8988T (cell line): ENCODE measurements around the gene NEO1.
A peak's percentile ranks its signal among the peaks of the same experiment; 100 is the strongest.
"Not testable (repeated sequence)": the region's sequence is repeated elsewhere in the genome, so short reads cannot be mapped to it uniquely, and the experiment has no call there.

Experiments
- DNase-seq: peaks from one replicate; pipeline ENCODE4 v3.0.0; 2011

NEO1 gene

DNA sequence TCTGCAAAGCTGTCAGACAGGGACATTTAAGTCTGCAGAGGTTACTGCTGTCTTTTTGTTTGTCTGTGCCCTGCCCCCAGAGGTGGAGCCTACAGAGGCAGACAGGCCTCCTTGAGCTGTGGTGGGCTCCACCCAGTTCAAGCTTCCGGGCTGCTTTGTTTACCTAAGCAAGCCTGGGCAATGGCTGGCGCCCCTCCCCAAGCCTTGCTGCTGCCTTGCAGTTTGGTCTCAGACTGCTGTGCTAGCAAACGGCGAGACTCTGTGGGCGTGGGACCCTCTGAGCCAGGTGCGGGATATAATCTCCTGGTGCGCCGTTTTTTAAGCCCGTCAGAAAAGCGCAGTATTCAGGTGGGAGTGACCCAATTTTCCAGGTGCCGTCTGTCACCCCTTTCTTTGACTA, 169.2 kb downstream of the NEO1 start:
- not testable (repeated sequence) for DNase-seq

DNA sequence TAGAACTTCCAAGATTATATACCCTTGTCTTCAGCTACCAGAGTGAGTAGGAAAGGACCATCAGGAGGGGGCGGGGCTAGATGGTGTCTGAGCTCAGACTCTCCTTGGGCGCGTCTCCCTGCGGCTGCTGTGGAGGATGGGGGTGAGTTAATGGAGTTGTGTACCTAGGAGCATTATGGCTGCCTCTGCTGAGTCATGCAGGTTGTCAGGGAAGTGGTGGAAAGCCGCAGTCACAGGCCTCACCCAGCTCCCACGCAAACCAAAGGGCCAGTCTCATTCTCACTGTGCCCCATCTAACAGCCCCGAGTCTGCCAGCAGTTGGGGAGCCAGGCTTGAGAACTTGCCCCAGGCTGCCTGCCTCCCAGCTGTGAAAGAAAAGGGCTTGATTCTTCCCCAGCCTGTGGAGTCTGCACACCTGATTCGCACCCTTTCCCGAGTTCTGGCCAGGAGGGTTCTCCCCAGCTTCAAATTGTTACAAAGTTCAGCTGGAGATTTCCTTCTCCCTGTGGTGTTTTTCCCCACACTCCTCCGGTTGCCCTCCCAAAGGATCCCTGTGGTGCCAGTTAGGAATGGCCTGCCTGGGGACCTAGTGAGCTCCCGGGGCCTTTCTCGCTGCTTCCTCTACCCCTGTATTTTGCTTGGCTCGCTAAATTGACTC, 173.2 kb downstream of the NEO1 start:
- no peak for DNase-seq

DNA sequence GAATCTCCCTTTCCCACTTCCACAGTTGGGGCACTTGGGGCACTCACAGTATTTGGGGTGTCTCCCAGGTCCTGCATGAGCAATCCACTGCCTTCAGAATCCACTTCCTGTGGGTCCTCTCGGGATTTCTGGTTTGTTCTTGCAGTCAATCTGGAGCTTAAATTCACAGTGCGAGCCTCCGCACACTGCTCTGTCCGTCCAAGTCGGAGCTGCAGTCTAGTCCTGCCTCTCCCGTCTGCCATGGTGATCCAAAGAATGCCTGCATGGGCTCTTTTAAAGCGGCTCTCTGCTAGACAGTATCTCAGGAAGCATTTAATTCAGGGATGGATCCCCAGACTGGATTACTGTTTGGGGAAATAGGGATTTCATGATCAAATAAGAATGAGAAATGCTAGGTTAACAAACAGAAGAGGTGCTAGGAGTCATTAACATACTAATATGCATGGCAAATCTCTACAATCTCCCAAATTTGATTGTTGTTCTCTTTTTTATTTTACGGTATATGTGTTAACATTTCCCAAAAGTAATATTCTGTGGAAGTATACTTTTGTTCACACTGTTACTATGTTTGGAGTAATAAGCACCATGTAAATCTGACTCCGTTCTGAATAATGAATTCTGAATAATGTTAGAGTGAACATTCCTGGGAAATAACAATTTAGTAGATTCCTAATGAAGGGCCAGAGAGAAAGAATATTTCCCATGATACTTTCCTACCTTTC, 174.0 kb downstream of the NEO1 start:
- DNase-seq, result no peak

DNA sequence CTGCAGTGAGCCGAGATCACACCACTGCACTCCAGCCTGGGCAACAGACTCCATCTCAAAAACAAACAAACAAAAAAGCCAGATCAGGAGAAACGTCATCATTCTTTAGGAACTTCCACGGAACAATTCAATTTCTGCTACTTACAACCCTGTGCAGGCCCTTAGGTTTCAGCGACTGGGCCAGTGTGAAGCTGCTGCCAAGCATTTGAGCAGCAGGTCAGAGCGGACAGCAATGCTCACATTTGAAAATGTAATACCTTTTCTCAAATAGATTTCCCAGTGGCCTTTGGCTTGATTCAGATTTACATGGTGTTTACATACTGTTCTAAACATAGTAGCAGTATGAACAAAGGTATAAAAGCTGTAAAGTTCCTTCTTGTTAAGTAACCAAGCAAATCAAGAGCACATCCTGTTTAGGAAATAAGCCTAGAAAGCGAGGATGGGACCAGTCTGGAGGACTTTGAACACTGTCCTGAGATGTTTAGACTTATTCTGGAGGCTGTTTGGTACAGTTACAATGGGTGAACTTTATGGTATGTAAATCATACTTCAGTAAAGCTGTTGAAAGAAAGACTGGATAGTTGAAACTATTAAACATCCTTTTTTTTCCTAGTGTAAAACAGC, 175.3 kb downstream of the NEO1 start:
- no peak for DNase-seq

DNA sequence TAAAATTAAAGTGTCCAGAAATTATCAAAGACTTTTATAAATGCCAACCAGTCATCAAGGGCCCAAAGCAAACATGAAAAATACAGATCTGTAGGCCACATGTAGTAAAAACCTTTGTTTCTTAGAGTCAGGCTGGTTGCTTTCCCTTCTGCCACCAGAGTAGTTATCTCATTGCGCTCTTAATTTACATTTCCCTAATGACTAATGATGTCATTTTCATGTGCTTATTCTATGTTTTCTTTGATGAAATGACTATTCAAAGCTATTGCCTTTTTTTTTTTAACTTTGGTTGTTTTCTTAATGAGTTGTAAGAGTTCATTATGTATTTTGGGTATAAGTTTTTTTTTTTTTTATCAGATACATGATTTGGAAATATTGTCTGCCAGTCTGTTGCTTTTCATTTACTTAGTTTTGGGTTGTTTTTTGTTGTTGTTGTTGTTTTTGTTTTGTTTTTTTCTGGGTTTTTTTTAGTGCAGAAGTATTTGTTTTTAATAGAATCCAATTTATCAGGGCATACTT, 175.9 kb downstream of the NEO1 start:
- DNase-seq, result no peak

DNA sequence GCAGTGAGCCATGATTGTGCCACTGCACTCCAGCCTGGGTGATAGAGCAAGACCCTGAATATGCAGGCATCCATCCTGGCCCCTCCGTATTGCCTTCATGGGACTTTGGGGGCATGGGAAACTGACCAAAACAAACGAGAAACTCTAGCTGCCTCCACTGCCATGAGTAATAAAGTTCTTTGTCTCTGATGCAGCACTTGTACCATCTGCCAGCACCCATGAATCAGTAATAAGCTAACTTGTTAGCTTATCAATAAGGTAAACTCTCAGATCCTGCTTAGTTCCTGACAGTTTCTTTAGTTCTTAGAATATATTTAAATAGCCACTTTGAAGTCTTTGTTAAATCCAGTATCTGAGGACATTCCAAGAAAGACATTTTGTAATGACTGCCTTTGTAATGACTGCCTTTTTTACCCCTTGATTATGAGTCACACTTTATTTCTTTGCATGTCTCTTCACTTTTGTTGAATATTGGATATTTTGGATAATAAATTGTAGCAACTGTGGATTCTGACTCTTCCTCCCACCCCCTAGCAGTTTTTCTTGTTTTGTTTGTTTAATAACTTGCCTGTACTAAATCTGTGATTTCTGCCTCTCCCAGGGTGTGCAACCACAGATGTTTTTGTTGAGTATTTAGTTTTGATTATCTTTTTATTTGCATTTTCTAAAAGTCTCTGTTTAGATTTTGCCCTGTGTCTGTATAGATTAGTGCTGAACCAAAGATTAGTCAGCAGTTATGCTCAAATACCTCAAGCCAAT, 179.6 kb downstream of the NEO1 start:
- DNase-seq, result no peak

DNA sequence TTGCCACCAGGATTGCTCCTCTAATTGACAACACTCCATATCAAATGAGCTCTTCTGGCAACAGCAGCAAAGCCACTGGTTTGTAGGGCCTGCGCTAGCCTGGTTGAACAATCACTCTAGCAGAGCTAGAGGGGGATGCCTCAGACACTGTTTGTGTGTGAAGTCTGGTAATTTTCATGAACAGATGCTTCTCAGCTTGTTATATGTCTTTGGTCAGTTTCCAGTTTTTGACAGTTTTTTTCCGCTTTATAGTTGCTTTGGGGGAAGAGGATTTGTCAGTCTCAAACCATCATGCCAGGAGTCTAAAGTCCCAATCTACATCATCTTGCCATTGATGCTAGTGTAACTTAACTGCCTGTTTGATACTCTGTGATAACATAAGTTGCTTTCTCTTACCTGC, 180.5 kb downstream of the NEO1 start:
- DNase-seq, result no peak

DNA sequence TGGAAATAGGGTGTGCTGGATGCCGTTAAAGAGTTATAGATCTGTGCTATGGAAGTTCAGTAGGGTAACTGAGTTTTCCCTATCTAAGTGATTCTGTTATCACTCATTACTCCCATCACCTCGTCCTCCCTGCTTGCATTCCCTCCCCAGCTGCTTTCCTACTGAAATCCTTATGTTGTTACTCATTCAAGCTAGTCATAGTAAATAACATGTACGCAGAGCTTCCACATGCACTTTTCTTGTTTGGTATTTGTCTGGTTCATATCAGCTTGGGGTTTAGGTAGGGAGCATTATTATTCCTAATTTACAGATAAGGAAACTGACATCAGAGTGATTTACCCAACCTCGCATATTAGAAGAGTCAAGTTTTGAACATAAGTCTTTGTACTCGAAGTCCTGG, 181.4 kb downstream of the NEO1 start:
- no peak for DNase-seq

DNA sequence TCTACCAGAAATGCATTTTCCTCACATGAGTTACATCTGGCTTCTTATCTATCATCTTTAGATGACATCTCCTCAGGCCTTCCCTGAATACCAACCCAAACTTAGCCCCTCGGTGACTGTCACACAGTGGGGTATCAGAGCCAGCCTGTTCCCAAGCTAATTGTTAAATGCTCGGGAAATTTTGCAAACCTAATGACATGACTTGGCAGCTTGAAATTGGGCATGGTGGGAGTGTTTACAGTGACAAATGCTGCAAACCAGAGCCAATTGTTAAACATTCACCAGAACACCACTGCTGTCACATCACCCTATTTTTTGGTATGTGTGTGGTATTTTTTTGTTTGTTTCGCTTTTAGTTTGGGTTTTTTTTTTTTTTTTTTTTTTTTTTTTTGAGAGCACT, 185.6 kb downstream of the NEO1 start:
- no peak for DNase-seq

DNA sequence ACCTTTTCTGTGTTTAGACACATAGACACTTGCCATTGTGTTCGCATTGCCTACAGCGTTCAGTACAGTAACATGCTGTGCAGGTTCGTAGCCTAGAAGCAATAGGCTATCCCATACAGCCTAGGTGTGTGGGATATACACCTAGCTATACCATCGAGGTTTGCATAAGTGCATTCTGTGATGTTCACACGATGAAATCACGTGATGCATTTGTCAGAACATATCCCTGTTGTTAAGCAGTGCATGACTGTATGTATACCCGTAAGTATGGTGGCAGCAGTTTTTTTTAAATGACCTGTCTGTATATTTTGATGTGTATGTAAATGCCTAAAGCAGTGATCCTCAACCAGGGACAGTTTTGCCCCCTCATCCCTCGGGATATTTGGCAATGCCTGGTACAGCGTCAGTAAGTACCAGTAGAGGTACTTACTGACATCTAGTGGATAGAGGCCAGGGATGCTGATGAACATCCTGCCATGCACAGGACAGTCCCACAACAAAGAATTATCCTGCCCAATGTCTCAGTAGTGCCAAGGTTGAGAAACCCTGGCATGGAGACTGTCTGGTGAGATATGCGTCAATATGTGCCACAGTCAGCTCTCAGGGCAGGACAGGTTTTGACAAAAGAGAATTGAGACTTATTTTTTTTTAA, 187.4 kb downstream of the NEO1 start:
- DNase-seq, result no peak

DNA sequence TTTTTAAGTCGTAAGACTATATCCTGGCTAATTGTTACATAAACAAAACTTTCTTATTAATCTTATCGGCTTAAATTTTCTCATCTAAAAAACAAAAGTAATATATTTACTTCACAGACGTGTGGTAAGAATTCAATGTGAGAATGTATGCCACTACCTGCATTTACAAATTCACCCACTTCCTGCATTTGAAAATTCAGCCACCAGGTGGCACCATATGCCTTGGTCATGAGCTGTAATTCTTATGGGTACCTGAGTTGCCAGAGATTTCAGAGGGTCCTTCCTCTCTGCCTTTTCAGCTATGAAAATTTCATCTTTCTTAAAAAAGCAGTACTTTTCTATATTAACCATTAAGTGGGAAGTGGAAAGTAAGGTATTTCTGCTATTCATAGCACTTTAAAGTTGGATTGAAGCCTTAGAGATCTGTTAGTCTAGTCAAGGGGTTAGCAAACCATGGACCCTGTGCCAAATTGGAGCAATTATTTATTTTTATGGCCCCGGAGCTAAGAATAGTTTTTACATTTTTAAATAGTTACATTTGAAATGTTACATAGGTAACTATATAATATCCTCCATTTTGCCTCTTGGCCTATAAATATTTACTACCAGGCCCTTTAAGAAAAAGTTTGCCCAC, 188.7 kb downstream of the NEO1 start:
- peak; percentile 9 for DNase-seq

DNA sequence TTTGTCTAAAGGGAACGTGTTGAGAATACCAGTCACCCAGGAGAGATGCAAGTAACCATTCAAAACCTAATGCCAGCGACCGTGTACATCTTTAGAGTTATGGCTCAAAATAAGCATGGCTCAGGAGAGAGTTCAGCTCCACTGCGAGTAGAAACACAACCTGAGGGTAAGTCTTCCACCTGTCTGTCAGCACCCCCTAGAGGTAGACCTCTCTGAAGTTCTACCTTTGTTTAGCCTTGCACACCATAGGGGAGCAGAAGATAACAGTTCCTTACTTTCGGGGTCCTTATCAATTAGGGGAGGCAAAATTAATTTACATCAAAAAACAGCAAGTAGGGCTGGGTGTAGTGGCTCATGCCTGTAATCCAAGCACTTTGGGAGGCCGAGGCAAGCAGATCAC, 192.1 kb downstream of the NEO1 start:
- no peak for DNase-seq

DNA sequence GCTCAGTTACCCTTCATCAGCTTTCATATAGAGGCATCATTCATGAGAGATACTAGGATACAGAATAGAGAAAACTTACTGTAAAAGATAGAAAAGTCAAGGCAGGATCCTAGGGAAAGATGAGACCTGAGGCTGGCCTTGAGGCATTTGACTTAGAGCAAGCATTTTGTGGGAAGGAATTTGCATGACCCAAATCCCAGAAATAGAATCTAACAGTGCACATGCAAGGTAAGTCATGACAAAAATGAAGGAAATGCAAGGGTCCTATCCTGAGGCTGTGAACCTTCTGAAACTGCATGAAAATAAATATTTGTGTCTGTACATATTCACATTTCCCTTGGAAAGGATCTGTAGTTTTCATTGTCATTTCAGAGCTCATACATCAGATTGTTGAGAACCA, 194.2 kb downstream of the NEO1 start:
- no peak for DNase-seq

DNA sequence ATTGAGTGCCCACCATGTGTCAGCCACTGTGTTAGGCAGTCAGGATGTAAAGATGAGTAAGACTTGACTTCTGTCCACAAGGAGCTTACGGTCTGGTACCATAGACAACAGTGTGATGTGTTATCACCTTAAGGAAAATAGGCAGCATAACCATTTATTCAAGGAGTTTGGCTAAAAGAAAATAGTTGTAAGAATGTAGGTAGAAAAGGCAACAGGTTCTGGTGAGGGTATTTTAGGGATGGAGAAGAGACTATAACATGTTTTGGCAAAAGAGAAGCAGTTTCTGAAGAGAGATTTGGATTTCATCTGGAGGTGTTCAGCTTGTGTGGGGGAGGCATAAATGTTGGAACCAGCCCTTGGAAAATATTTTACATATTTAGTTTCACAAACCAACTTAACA, 194.6 kb downstream of the NEO1 start:
- no peak for DNase-seq

DNA sequence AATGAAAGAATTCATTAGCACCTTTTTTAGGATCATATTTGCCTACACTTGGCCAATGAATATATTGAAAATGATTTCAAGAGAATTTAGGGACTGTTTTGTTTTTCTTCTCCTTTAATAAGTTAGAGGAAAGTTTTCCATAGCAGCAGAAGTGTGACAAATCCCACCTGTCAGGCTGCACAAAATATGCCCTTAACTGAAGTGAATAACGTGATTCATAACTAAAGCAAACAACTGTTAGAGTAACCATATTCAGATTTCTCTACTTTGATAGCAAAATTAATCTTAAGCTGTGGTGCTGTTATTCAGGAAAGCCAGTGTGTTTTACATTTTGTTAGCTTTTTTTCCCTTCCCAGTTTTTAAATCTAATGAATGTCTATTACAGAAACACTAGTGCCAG, 195.1 kb downstream of the NEO1 start:
- DNase-seq, result no peak

DNA sequence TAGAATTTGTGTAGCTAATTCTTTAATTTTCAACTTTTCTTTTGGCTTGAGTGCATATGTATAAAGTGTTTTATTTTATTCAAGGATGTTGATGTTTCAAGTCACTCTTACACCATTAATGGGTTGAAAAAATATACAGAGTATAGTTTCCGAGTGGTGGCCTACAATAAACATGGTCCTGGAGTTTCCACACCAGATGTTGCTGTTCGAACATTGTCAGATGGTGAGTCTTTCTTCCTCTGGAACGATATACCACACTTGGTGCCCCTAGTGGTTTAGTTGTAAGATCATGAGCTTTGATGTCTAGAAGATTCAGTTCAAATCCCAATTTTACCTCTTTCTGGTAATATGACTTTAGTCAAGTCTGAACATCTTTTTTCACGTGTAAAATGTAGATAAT, 197.2 kb downstream of the NEO1 start:
- no peak for DNase-seq

DNA sequence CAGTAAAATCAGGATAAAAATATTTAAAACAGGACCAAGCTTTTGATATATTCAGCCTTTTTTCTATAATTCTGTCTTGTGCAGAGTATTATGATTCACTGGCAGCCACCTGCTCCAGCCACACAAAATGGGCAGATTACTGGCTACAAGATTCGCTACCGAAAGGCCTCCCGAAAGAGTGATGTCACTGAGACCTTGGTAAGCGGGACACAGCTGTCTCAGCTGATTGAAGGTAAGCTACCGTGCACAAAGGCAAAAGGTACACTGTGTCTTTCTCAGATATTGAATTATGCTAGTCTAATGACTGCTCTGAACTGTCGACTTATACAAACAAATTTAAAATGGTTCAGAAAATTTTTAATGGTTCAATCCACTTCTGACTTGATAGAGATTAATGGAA, 202.3 kb downstream of the NEO1 start:
- DNase-seq, result no peak

DNA sequence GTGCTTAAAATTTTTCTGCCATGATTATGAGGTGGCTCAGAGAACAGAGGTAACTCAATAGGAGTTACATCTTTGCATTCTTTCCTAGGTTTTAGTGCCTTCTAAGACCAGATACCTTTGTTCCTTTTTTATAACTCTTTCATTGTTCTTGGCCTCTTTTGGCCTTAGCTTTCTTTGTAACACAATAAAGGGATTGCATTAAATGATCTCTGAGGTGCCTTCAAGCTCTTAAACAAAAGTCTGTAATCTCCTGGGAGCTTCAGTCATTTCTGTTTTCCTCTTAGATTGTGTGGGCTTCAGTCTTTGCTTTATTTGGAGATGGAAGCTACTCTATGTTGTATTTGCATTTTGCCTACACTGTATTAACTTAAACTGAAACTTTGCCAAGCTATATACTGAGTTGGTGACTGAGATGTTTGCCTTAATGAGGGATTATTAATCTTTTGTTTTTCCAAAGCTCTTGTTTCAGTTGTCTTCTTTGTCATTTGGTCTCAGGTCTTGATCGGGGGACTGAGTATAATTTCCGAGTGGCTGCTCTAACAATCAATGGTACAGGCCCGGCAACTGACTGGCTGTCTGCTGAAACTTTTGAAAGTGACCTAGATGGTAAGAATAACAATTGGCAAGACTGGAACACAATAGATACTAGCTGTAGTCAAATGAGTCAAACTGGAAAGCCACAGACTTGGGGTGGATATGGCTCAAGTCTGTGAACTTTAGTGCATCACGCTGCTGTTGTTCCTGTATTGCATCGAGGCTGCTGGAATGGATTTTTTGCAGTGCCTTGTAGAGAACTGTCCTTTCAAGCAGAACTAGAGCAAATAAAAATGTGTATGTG, 206.2 kb downstream of the NEO1 start:
- DNase-seq, result no peak

DNA sequence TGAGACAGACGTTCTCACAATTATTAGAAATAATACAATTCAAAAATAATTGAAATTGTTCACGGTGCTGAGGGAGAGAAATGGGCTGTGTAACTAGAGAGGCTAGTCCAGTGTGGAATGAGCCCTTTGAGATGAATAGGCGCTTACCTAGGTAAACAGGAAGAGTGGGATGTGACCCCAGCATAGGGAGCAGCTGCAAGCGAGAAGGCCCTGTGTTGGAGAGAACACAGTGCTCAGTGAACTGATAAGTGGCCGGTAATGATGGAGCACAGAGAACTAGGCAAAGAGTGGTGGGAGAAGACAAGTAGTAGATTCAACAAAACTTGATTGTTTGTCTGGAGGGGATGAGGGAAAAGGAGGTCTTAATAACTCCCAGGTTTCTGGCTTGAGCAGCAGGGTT, 212.6 kb downstream of the NEO1 start:
- DNase-seq, result no peak

DNA sequence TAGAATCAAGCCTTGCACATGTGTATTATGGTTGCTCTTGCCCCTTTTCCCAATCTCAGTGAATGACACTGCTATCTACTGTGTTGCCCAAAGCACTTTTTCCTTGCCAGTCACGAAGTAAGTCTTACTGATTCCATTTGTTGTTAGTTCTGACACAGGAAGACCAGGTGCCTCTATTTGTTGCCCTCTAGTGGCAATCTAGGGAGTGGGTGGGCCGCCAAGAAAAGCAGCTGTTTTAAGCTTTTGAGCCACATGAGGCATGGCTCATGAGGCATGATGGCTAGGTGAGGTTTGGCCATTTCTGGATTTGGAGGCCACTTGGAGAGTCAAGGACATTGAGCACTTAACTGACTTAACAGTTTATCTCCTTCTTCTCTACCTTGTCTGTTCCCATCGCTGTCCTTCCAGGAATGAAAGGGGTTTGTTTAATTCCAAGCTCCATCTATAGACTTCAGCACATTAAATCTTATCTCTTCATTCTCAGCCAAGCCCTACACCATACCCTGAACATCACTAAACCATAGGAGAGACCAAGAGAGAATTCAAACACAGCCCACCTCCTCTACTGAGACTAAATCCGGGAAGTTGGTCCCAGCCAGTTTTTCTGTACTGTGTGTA, 213.4 kb downstream of the NEO1 start:
- peak; percentile 26 for DNase-seq

DNA sequence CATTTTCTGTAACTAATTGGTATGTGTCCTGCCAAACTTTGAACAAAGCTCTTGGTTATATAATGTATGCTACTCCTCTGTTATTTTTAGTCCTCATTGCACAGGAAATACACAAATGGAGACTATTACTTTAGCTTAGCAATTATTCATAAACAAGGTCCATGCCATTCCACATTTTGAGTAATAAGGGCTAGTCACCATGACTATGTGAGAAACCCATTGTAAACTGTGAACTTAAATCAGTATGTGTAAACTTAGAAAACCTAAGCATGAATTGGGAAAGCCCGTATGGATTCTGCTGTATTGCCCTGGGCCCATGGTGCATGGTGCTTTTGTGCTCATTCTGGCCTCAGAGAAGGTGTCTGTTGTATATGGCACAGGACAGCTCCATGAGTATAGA, 216.2 kb downstream of the NEO1 start:
- DNase-seq, result no peak
